Stomach (tissue), 4 donors: ENCODE results near the gene ELMO1.

Experiments used
- EP300 ChIP-seq: sonication (generic); formaldehyde crosslinking; IDR thresholded peaks from one replicate; pipeline ENCODE4 v1.6.1; 2017; ENCODE audit warnings: antibody characterized with exemption
- TF ChIP-seq, protein P1 (sequence below), 7 experiments: fragments of 450-650 bp in 4 of 7; fragments of 200-600 bp in 3 of 7; sonication (generic) in 3 of 7; IDR thresholded peaks; one replicate each; pipeline ENCODE4 v1.5.1; 2016 to 2019; ENCODE audit warnings: antibody characterized with exemption in 7 of 7, control low read depth in 2 of 7, mild to moderate bottlenecking in 1 of 7

DNA sequence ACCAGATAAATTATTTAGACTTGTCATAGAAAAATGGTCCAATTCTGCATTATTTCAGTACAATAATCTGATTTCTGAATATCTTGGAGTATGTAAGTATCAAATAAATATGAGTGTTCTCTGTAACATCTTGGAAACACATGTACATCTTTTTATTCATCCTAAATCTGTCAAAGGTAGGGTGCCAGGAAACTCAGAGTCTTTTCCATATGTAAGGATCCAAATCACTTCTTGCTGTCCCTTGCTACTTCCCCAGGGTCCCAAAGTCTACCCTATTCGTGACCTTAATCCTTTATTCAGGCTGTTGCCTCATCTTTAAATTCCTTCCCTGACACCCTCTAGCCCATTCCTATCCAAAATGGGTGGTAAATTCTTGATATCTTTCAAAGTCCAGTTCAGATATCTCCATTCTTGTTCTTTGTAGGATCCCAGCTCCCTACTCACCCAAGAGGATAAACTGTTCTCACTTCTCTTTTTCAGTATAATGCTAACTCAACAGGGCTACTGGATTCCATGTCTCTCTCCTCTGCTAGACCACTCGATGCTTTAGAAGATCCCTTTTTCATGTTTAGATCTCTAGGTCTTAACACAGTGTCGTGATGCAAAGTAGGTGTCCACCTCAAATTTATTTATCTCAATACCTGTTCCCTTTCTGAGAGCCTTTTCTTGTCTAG is 493.1 kb downstream of the ELMO1 start:
- TF ChIP-seq, protein P1, sequence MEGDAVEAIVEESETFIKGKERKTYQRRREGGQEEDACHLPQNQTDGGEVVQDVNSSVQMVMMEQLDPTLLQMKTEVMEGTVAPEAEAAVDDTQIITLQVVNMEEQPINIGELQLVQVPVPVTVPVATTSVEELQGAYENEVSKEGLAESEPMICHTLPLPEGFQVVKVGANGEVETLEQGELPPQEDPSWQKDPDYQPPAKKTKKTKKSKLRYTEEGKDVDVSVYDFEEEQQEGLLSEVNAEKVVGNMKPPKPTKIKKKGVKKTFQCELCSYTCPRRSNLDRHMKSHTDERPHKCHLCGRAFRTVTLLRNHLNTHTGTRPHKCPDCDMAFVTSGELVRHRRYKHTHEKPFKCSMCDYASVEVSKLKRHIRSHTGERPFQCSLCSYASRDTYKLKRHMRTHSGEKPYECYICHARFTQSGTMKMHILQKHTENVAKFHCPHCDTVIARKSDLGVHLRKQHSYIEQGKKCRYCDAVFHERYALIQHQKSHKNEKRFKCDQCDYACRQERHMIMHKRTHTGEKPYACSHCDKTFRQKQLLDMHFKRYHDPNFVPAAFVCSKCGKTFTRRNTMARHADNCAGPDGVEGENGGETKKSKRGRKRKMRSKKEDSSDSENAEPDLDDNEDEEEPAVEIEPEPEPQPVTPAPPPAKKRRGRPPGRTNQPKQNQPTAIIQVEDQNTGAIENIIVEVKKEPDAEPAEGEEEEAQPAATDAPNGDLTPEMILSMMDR (IDR thresholded peaks at IDR 0.05): no peak
- TF ChIP-seq EP300: no peak
